HFFc6 (cell line): ENCODE measurements around the gene GLCCI1. TPM values are rescaled to one million over a fixed set of nuclear protein-coding genes. Genes with fewer than 3 reads are reported as not detected.

Experiments
- DNase-seq: peaks from one replicate; pipeline ENCODE4 v3.0.0-alpha.2; 2018
- H3K27ac Mint-ChIP-seq: 2 replicates; pipeline ENCODE4 v1.8.0; 2020; ENCODE audit warnings: mild to moderate bottlenecking, mixed read lengths
- H3K27me3 Mint-ChIP-seq: 2 replicates; pipeline ENCODE4 v1.8.0; 2021; ENCODE audit warnings: mild to moderate bottlenecking, moderate library complexity, mixed read lengths; ENCODE audit not compliant: insufficient read depth
- H3K36me3 Mint-ChIP-seq: 2 replicates; pipeline ENCODE4 v1.8.0; 2021; ENCODE audit warnings: low read depth, mixed read lengths
- H3K4me1 Mint-ChIP-seq: 2 replicates; pipeline ENCODE4 v1.8.0; 2020; ENCODE audit warnings: low read depth, mixed read lengths
- H3K4me3 Mint-ChIP-seq: 2 replicates; pipeline ENCODE4 v1.8.0; 2020; ENCODE audit warnings: mild to moderate bottlenecking, moderate library complexity, mixed read lengths
- H3K9me3 Mint-ChIP-seq: 2 replicates; pipeline ENCODE4 v1.8.0; 2020; ENCODE audit warnings: mild to moderate bottlenecking, mixed read lengths
- total RNA-seq, 6 experiments: library from RNA; stranded (reverse); fragmentation: NEBNext Ultra II Directional; extraction: Animal tissue kit (Norgen Biotek cat#: 25700); gene quantifications; 2 replicates in 1 of 6; 3 replicates in 5 of 6; pipeline ENCODE4 v1.2.3, GENCODE V29; 2021
- TF ChIP-seq, protein P1 (sequence below): fragments of 200-600 bp; sonication (generic); IDR thresholded peaks from 2 replicates; pipeline ENCODE4 v1.5.0; 2021; ENCODE audit warnings: antibody characterized with exemption, mild to moderate bottlenecking

GLCCI1 gene
- total RNA-seq, 6 experiments from 2014 or later, result 15.0 to 17.7 (median 16.2) TPM

DNA sequence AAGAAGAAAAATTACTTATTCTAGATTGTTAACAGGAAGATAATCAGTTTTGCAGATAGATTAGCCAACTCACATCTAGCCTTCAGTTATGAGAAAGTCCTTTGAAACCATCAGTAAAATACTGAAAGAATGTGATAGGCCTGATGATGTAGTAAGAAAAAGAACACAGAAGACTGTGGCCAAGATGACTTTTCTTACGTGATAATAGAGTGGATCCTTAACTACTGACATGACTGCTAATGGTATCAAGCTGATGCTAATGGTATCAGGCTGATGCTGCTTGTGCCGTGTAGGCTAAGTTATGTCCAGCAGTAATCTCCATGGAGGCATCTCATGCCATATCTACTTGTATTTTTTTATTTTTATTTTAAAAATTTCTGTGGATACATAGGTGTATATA lies 114.2 kb downstream of the GLCCI1 start:
- DNase-seq, result no peak
- Mint-ChIP-seq H3K27ac (no peak overlapping the region), H3K4me3 (no peak overlapping the region)

DNA sequence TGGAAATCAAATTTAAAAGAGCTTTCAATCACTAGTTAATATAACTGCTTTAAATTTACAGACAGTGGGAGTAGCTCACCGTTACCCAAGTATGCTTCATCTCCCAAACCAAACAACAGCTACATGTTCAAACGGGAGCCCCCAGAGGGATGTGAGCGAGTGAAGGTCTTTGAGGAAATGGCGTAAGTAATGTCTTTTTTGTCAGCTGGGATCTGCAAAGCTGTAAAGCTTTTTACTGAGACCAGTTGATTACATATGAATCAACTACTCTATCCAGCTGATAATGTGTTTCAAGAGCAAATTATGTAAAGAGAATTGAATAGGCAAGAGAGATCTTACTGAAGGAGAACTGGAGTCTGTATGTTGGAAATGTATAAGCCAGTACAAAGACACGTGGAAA lies 116.2 kb downstream of the GLCCI1 start:
- TF ChIP-seq, protein P1, sequence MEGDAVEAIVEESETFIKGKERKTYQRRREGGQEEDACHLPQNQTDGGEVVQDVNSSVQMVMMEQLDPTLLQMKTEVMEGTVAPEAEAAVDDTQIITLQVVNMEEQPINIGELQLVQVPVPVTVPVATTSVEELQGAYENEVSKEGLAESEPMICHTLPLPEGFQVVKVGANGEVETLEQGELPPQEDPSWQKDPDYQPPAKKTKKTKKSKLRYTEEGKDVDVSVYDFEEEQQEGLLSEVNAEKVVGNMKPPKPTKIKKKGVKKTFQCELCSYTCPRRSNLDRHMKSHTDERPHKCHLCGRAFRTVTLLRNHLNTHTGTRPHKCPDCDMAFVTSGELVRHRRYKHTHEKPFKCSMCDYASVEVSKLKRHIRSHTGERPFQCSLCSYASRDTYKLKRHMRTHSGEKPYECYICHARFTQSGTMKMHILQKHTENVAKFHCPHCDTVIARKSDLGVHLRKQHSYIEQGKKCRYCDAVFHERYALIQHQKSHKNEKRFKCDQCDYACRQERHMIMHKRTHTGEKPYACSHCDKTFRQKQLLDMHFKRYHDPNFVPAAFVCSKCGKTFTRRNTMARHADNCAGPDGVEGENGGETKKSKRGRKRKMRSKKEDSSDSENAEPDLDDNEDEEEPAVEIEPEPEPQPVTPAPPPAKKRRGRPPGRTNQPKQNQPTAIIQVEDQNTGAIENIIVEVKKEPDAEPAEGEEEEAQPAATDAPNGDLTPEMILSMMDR, result no peak
- no peak for DNase-seq
- Mint-ChIP-seq H3K27ac (no peak overlapping the region), H3K4me3 (no peak overlapping the region), H3K27me3 (no peaks in the 10 kb centered on the region; the same call in 1 of the 2 replicates), H3K36me3 (peaks cover 10% of the 10 kb centered on the region; the same call in 1 of the 2 replicates), H3K9me3 (no peaks in the 10 kb centered on the region), H3K4me1 (no peaks in the 10 kb centered on the region)

More for the DNA sequence above, 114.2 kb downstream of the GLCCI1 start:
- Mint-ChIP-seq H3K36me3 (peaks cover 10% of the 10 kb centered on the region; the same call in 1 of the 2 replicates), H3K9me3 (no peaks in the 10 kb centered on the region), H3K4me1 (no peaks in the 10 kb centered on the region), H3K27me3 (no peaks in the 10 kb centered on the region; the same call in 1 of the 2 replicates)
- TF ChIP-seq, protein P1, result no peak

DNA sequence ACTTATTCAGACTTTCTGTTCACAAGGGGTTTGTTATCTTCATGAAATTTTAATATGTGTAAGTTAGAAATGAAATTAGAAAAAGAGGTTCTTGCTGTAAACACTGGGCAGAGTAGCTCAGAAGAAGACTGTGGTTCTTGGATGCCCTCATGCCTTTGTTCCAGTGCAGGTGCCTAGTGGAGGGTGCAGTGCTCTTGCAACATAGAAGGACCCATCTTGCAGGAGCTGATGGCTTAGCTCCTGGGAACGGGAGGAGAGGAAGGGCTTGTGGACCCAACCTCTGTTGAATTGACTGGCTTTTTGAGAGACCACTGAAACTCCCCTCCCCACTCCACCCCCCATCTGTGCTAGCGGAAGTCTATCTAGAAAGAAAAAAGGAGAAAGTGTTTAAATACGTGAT lies 116.8 kb downstream of the GLCCI1 start:
- Mint-ChIP-seq H3K4me3 (no peak overlapping the region), H3K9me3 (no peaks in the 10 kb centered on the region), H3K4me1 (no peaks in the 10 kb centered on the region), H3K36me3 (peaks cover 10% of the 10 kb centered on the region; the same call in 1 of the 2 replicates), H3K27me3 (no peaks in the 10 kb centered on the region; the same call in 1 of the 2 replicates), H3K27ac (no peak overlapping the region)
- DNase-seq, result no peak
- TF ChIP-seq, protein P1, result no peak

DNA sequence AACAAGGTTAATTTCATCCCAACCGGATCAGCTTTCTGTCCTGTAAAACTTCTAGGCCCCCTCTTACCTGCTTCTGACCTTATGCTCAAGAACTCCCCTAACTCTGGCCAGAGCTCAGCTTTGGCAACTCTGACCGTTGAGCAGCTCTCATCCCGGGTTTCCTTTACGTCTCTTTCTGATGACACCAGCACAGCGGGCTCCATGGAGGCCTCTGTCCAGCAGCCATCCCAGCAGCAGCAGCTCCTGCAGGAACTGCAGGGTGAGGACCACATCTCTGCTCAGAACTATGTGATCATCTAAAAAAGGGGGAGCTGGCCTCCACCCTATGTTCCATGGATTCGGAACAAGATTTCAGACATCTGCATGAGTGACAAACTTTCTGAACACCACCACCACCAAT lies 117.6 kb downstream of the GLCCI1 start:
- Mint-ChIP-seq H3K4me1 (no peaks in the 10 kb centered on the region), H3K36me3 (peaks cover 10% of the 10 kb centered on the region; the same call in 1 of the 2 replicates), H3K9me3 (no peaks in the 10 kb centered on the region), H3K27ac (no peak overlapping the region), H3K4me3 (no peak overlapping the region), H3K27me3 (no peaks in the 10 kb centered on the region; the same call in 1 of the 2 replicates)
- no peak for DNase-seq
- TF ChIP-seq, protein P1, result no peak

DNA sequence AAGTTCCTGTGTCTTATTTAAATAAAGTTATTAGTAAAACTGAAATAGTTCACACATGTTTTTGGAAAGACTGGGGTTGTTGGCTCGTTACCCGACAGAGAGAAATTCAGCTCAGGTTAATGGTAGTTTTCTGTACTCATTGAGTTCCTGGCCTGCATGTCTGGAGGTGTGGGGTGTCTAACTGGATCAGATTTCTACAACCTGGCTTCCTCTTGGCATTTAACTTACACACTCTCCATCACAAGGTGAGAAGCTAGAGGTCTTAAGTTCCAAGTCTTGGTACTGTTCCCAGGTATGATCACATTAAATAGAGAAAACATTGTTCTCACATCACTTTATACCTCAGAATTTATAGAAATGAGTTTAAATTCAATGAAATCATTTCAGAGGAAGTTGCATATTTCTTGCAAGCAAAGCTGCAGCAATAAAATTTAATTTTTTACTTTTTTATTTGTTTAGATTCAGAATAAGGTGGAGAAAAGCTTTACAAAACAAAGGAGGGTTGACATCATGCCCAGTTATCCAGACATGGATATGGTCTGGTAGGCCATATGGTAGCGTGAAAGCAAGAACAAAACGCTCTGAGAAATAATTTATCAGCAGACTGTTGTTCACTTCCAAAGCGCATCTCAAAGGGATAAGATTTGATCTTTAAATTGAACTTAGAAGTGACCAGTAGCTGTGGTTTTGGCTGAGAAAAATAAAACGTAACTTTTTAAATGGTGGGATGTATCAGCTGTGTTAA lies 120.6 kb downstream of the GLCCI1 start:
- Mint-ChIP-seq H3K4me3 (no peak overlapping the region), H3K27me3 (peaks cover 1% of the 10 kb centered on the region), H3K27ac (no peak overlapping the region), H3K4me1 (peaks cover 8% of the 10 kb centered on the region), H3K9me3 (no peaks in the 10 kb centered on the region), H3K36me3 (peaks cover 10% of the 10 kb centered on the region; the same call in 1 of the 2 replicates)
- DNase-seq, result no peak
- TF ChIP-seq, protein P1, result no peak
